ENCODE measurements around the gene KLHDC9.

Gene KLHDC9

DNA sequence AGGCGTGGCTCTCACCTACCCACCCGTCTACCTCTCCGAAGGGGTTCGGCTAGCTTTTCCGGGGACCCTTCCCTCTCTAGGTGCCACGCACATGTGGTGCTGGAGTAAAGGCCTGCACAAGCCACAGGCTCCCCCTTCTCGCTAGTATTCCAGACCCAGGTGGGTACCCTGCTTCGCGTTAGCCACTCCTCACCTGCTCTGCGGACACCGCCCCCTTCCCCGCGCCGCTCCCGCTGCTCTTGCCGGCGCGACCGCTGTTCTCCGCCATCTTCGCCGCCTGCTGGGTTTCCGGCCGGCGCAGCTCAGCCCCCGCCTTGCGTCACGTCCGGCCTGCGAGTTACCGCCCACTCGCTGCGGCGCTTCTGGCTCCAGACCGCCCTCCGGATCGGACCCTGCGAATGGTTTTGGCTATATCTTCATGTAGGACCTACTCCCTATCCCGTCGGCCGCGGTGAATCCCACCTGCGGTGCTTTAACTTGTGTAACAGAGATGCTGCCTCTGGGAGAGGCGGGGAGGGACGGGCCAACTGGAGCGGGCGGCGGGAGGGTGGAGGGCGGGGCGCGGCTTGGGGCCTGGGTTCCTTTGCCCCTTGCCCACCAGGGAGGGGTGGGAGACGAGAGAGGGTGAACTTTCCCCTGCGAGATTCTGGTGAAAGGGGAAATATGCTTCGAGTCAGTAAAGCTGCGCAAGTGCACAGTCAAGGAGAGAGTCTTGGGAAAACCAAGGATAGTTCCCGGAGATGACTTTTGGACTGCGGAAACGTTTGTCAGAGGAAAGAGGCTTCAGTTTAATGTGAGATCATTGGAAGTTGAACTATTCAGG, 19.8 kb downstream of the KLHDC9 start, which contains the start of the genes NIT1 and PFDN2:
Gene NIT1, plus strand, starts transcription at position 347 of the 823 bp plus-strand sequence. Its CDS starts 72 bp downstream, at position 419.
Gene PFDN2, minus strand, starts transcription at position 279 of the 823 bp plus-strand sequence. Its CDS starts 11 bp downstream, at position 268.
- TF ChIP-seq, protein P1, sequence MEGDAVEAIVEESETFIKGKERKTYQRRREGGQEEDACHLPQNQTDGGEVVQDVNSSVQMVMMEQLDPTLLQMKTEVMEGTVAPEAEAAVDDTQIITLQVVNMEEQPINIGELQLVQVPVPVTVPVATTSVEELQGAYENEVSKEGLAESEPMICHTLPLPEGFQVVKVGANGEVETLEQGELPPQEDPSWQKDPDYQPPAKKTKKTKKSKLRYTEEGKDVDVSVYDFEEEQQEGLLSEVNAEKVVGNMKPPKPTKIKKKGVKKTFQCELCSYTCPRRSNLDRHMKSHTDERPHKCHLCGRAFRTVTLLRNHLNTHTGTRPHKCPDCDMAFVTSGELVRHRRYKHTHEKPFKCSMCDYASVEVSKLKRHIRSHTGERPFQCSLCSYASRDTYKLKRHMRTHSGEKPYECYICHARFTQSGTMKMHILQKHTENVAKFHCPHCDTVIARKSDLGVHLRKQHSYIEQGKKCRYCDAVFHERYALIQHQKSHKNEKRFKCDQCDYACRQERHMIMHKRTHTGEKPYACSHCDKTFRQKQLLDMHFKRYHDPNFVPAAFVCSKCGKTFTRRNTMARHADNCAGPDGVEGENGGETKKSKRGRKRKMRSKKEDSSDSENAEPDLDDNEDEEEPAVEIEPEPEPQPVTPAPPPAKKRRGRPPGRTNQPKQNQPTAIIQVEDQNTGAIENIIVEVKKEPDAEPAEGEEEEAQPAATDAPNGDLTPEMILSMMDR (IDR thresholded peaks at IDR 0.05) = no peak
- Histone ChIP-seq H3K4me2 (ENCODE audit: low read length) (peak within 1 kb of the TSS; percentile 80), H3K9me3 (ENCODE audit: control insufficient read depth, low read length) (no peaks in the 10 kb centered on the region), H2AFZ (peak within 1 kb of the TSS; percentile 86), H3K79me2 (peaks cover 31% of the 10 kb centered on the region), H3K9ac (peak within 1 kb of the TSS; percentile 43), H3K4me1 (peaks cover 13% of the 10 kb centered on the region), H3K4me3 (ENCODE audit: low read depth, low read length) (peak within 1 kb of the TSS; percentile 93), H3K36me3 (ENCODE audit: control insufficient read depth, insufficient read depth, low read length) (no peaks in the 10 kb centered on the region), H3K27me3 (ENCODE audit: control insufficient read depth, insufficient read depth, low read length) (no peaks in the 10 kb centered on the region), H3K27ac (peak within 1 kb of the TSS; percentile 93)

DNA sequence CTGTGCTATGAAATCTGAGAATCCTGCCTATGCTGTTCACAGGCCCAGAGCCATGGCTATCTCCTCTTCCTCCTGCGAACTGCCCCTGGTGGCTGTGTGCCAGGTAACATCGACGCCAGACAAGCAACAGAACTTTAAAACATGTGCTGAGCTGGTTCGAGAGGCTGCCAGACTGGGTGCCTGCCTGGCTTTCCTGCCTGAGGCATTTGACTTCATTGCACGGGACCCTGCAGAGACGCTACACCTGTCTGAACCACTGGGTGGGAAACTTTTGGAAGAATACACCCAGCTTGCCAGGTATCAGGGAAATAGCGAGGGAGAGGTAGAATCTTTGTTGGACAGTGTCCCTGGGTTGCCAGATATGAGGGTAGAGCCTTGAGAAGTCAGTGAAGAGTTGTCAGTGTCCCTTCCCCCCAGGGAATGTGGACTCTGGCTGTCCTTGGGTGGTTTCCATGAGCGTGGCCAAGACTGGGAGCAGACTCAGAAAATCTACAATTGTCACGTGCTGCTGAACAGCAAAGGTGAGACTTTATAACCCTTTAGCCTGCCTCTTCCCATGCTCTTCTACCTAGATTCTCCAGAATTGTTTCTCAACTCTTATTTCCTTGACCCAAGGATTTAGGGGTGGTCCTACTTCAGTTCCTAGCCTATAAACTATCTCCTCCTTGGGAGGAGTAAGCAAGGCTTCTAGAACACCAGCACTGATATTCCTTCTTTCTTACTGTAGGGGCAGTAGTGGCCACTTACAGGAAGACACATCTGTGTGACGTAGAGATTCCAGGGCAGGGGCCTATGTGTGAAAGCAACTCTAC, 21.1 kb downstream of the KLHDC9 start:
- H3K36me3 ChIP-seq (ENCODE audit: control insufficient read depth, insufficient read depth, low read length) = no peaks in the 10 kb centered on the region
- no peaks in the 10 kb centered on the region for H3K27me3 ChIP-seq (ENCODE audit: control insufficient read depth, insufficient read depth, low read length)
- H3K27ac ChIP-seq = peak overlapping the region; percentile 93
- H3K4me1 ChIP-seq = peaks cover 13% of the 10 kb centered on the region
- peaks cover 26% of the 10 kb centered on the region for H3K79me2 ChIP-seq
- peak overlapping the region; percentile 93 for H3K4me3 ChIP-seq (ENCODE audit: low read depth, low read length)
- no peak overlapping the region for H2AFZ ChIP-seq
- no peaks in the 10 kb centered on the region for H3K9me3 ChIP-seq (ENCODE audit: control insufficient read depth, low read length)
- no peak overlapping the region for H3K9ac ChIP-seq
- peak overlapping the region; percentile 80 for H3K4me2 ChIP-seq (ENCODE audit: low read length)
- TF ChIP-seq, protein P1 (IDR thresholded peaks at IDR 0.05) = peak; percentile 28

DNA sequence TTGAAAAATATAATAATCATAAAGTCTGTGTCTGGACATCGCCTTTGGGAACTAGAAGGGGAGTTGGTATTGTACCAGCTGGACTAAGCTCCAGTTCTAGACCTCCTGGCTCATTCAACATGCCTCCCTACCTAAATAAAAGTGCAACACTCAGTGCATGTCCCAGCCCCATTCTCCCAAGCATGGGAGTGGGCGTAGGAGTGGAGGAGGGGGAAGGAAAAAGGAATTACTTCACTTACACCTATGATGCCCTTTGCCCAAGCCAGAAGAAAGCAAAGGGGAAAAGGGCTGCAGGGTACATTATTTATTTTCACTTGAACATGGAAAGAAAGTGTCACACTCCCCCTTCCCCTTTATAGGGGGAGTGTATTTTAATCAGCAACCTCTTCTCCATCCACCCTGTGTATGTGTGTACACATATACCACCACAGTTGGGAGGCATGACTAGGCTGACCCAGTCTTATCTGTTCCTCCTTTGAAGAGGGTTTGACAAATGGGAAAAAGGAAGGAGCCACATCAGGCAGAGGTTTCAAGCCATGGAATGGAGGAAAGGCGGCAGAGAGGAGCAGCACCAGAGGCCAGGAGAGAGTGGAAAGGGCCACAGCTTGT, 23.0 kb downstream of the KLHDC9 start:
- Histone ChIP-seq H3K9me3 (ENCODE audit: control insufficient read depth, low read length) (no peaks in the 10 kb centered on the region), H3K27ac (no peak overlapping the region), H3K4me3 (ENCODE audit: low read depth, low read length) (no peak overlapping the region), H3K27me3 (ENCODE audit: control insufficient read depth, insufficient read depth, low read length) (no peaks in the 10 kb centered on the region), H3K79me2 (peaks cover 19% of the 10 kb centered on the region), H3K9ac (no peak overlapping the region), H3K4me2 (ENCODE audit: low read length) (no peak overlapping the region), H2AFZ (no peak overlapping the region), H3K4me1 (peaks cover 13% of the 10 kb centered on the region), H3K36me3 (ENCODE audit: control insufficient read depth, insufficient read depth, low read length) (no peaks in the 10 kb centered on the region)
- TF ChIP-seq, protein P1 (IDR thresholded peaks at IDR 0.05) = no peak

DNA sequence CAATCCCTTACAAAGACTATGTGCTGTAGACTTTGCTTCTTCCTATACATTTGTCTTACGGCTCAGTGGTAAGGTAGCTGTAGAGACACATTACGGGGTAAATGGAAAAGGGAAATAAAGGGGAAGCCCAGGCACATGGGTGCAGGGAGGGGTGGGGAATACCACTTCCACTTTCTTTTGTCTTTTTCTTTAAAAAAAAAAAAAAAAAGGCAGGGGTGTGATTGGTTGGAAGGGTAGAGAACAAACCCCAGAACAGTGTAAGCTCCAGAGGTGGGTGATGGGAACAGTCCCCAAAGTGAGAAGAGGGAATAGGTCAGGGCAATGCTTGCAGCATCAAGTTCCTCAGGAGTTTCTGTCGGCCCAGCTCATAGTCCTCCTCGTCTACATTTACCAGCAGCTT, 23.7 kb downstream of the KLHDC9 start:
- no peak overlapping the region for H3K4me3 ChIP-seq (ENCODE audit: low read depth, low read length)
- no peaks in the 10 kb centered on the region for H3K36me3 ChIP-seq (ENCODE audit: control insufficient read depth, insufficient read depth, low read length)
- no peaks in the 10 kb centered on the region for H3K9me3 ChIP-seq (ENCODE audit: control insufficient read depth, low read length)
- H3K9ac ChIP-seq = no peak overlapping the region
- H3K4me1 ChIP-seq = peaks cover 13% of the 10 kb centered on the region
- peaks cover 14% of the 10 kb centered on the region for H3K79me2 ChIP-seq
- H3K4me2 ChIP-seq (ENCODE audit: low read length) = no peak overlapping the region
- TF ChIP-seq, protein P1 (IDR thresholded peaks at IDR 0.05) = no peak
- H3K27me3 ChIP-seq (ENCODE audit: control insufficient read depth, insufficient read depth, low read length) = no peaks in the 10 kb centered on the region
- no peak overlapping the region for H2AFZ ChIP-seq
- no peak overlapping the region for H3K27ac ChIP-seq
